HG02642 (cell line): ENCODE results near the gene CRIM1.

Experiments
- ATAC-seq: cut with Tn5 transposase; IDR thresholded peaks from one replicate; pipeline ENCODE4 v1.9.1; 2021; ENCODE audit warnings: mild to moderate bottlenecking; ENCODE audit not compliant: unreplicated experiment, poor library complexity

The CRIM1 gene

GRCh38 chr2:36449213-36449612 lies 93.6 kb downstream of the CRIM1 start:
- ATAC-seq, result no peak

DNA sequence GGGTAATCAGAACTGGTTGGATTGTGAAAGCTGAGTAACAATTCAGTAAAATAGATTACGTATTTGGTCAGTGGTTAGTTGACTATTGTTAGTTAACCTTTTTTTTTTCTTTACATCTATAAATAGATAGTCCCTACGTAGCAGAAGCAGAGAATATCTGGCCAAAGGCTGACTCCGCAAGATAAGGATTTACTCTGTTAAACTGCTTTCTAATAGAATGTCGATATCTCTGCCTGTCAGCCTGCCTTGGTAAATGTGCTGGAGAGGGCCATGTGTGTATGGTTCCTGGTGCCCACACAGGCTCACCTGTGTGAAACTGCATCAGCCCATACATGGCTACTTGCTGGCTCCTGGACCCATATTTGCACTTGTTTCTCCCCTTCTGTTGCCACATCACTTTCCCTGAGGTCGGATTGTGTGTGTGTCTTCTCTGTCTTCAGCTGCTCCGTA lies 94.4 kb downstream of the CRIM1 start:
- ATAC-seq, result no peak

GRCh38 chr2:36450466-36451196 lies 95.1 kb downstream of the CRIM1 start:
- ATAC-seq, result no peak

- ATAC-seq, result no peak
Observed at GRCh38 chr2:36451512-36451911, 95.9 kb downstream of the CRIM1 start.

DNA sequence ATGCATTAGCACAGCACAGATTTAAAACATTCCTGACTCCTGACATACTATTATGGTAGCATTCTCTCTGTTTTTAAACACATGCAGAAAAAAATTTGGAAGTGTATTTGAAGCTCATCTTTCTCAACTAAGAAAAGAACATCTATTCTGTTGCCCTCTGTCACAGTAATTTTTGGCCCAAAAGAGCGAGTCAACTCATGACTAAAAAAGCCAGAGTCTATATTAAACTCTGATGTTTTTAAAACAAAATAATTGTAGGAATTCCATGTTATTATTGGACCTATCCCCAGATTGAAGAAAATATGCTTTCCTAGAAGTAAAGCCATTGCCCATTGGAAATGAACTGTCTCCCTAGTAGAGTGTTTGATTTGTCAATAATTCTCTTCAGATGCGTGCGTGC lies 96.7 kb downstream of the CRIM1 start:
- no peak for ATAC-seq

DNA sequence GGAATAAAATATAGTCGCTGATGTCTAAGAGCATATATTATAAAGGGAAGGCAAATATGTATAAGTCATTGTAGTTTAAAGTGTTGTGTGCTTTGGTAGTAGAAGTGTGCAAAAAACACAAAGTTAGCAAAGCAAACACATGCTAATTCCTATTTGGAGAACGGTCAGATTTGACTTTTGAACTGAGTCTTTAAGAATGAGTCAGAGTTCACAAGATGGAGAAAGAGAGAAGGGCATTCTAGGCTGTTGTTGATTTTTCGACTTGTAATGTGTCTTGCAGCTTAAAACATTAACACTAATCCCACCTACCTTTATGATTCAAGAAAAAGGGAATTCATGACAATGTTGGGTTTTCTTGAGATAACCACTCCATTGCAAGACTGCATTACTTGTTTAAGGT lies 98.1 kb downstream of the CRIM1 start:
- no peak for ATAC-seq

GRCh38 chr2:36455011-36455410 lies 99.4 kb downstream of the CRIM1 start:
- no peak for ATAC-seq

- ATAC-seq, result no peak
Observed at GRCh38 chr2:36455788-36456187, 100.2 kb downstream of the CRIM1 start.

- ATAC-seq, result no peak
Observed at GRCh38 chr2:36456227-36457175, 100.9 kb downstream of the CRIM1 start.

DNA sequence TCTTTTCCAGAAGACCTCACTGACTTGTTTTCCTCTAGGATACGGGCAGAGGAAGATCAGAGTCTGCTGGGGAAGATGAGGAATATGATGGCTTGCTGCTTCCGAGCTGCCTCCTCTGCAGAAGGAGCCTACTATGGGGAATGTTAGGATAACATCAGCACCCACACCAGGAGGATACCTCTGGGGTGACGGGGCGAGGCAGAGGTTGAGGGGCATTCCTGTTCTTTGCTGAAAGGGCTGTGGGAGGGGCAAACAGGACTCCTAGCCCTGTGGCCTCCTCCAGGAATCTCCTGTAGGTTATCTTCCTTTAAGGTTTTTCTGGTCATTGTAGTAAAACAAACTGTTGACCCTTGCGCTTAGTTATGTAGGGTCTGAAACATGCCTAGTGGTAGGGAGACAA lies 102.5 kb downstream of the CRIM1 start:
- ATAC-seq, result no peak

DNA sequence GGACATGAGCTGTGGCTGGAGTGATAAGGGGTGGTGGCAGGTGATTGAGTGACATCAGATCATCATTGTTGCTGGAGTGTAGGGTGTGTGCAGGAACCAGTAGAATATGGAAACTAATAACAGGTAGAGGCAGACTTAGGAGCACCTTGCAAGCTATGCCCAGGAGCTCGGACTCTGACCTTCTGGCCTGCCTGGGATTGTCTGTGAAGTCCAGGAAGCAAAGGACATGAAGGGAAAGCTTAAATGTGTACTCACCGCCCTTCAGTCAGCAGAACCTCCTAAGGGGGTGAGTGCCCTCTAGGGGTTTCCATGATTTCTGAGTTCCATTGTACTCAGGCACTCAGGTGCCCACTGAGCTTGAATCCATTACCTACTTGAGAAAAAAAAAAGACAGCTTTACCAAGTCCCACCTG lies 104.2 kb downstream of the CRIM1 start:
- no peak for ATAC-seq

- peak; percentile 68 for ATAC-seq
Observed at GRCh38 chr2:36461039-36461681, 105.6 kb downstream of the CRIM1 start.

- no peak for ATAC-seq
Observed at GRCh38 chr2:36462311-36462935, 106.8 kb downstream of the CRIM1 start.

GRCh38 chr2:36463365-36463764 lies 107.8 kb downstream of the CRIM1 start:
- no peak for ATAC-seq

DNA sequence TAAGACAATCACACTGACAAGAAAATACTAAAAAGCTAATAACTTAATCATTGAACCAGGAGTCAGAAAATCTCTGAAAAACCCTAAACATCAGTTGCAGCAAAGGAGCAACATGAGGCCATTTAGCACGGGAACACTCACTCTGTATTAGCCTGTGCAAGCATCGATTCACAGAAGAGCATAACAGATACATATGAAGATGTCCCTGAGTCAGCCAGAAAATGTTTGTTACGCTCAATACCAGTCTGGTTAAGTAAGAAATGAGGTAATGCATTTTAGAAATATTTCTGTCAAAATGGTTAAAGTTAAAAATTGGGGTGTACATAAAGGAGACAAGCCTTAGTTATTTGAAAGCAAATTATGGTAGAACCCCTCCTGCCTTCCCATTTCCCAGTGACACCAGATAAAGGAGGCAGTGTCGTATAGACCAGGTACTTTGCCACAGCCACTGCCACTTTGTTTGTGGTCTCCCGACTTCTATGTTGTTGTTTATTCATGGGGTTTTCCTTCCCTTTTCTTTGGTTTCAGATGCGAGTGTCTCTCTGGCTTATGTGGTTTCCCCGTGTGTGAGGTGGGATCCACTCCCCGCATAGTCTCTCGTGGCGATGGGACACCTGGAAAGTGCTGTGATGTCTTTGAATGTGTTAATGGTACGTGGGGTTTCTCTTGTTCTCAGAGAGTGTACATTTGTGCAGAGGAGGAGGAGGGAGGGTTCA lies 108.6 kb downstream of the CRIM1 start:
- no peak for ATAC-seq

GRCh38 chr2:36466135-36466534 lies 110.6 kb downstream of the CRIM1 start:
- no peak for ATAC-seq

- ATAC-seq, result no peak
Observed at GRCh38 chr2:36468463-36469105, 113.0 kb downstream of the CRIM1 start.

GRCh38 chr2:36469106-36469477 lies 113.5 kb downstream of the CRIM1 start:
- ATAC-seq, result no peak

DNA sequence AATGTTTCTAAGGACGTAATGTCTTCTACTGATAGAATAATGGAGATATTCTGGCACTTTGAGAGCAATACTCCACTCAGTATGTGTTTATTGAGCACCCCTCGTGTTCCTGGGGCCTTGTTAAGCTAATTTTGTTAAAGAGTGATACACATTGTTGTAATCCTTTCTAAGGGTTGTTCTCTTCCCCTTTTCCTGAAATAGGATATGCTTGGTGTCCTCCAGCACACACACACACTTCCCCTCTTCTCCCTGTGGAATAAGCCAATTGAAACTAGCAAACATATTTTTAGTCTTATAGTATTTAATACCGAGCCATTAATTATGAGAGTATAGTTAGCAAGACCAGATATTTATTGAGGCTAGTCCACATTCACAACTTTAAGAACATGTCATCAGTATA lies 114.1 kb downstream of the CRIM1 start:
- no peak for ATAC-seq
